IMR-90 (cell line): ENCODE data around the gene TSPEAR. TPM values are rescaled to one million over a fixed set of nuclear protein-coding genes. Genes with fewer than 3 reads are reported as not detected.

ENCODE experiments used
- ATAC-seq: fragments of 200-7000 bp; cut with Tn5 transposase; 2 replicates; pipeline ENCODE4 v1.9.1; 2020; ENCODE audit warnings: low read depth, mild to moderate bottlenecking, moderate library complexity
- BruUV-seq: library from RNA; stranded (reverse); fragments of 400-500 nt; replicated peaks from 2 replicates; lab custom pipeline; 2021; lab: Mats Ljungman, UMichigan
- CTCF ChIA-PET: fragments of 300-600 bp; formaldehyde crosslinking; extraction: SDS; loops from one replicate; lab custom pipeline; 2021; ENCODE audit warnings: antibody characterized with exemption; lab: Yijun Ruan, JAX
- POLR2A ChIA-PET: fragments of 300-600 bp; sonication (Branson Sonifier 250); formaldehyde crosslinking; loops from one replicate; lab custom pipeline; 2022; ENCODE audit warnings: antibody characterized with exemption; ENCODE audit not compliant: unreplicated experiment; lab: Charles Lee
- DNase-seq: peaks from one replicate; pipeline ENCODE4 v3.0.0; 2013
- H2AFZ ChIP-seq: replicated peaks from 2 replicates; pipeline ENCODE3; 2013; ENCODE audit warnings: low read length, mild to moderate bottlenecking; ENCODE audit not compliant: poor library complexity
- H2AK5ac ChIP-seq: 2 replicates; pipeline ENCODE4 v1.6.1; 2013; ENCODE audit warnings: low read depth, low read length, inconsistent platforms
- H2AK9ac ChIP-seq: replicated peaks from 2 replicates; pipeline ENCODE3; 2013; ENCODE audit warnings: mild to moderate bottlenecking, low read depth, low read length, moderate library complexity; ENCODE audit not compliant: poor library complexity
- H2BK120ac ChIP-seq: 2 replicates; pipeline ENCODE4 v1.6.1; 2013; ENCODE audit warnings: low read depth, low read length, inconsistent platforms
- H2BK15ac ChIP-seq: 3 replicates; pipeline ENCODE4 v1.6.1; 2013; ENCODE audit warnings: low read depth, low read length, inconsistent platforms
- H2BK20ac ChIP-seq: 2 replicates; pipeline ENCODE4 v1.6.1; 2013; ENCODE audit warnings: low read depth, mild to moderate bottlenecking, inconsistent platforms, low read length, moderate library complexity
- H2BK5ac ChIP-seq: 2 replicates; pipeline ENCODE4 v1.6.1; 2013; ENCODE audit warnings: mild to moderate bottlenecking, low read depth, low read length, inconsistent platforms; ENCODE audit not compliant: poor library complexity, severe bottlenecking
- H3K14ac ChIP-seq: replicated peaks from 2 replicates; pipeline ENCODE4 v1.6.1; 2013; ENCODE audit warnings: low read depth, low read length, inconsistent platforms
- H3K18ac ChIP-seq: 2 replicates; pipeline ENCODE4 v1.6.1; 2013; ENCODE audit warnings: low read depth, low read length, control low read depth
- H3K23ac ChIP-seq: 2 replicates; pipeline ENCODE4 v1.6.1; 2013; ENCODE audit warnings: low read depth, low read length, inconsistent platforms
- H3K27ac ChIP-seq: 2 replicates; pipeline ENCODE4 v1.5.1; 2013; ENCODE audit warnings: mild to moderate bottlenecking, control low read depth, low read length; ENCODE audit not compliant: insufficient read depth
- H3K27me3 ChIP-seq: 2 replicates; pipeline ENCODE4 v1.6.1; 2013; ENCODE audit warnings: low read length; ENCODE audit not compliant: control insufficient read depth, insufficient read depth
- H3K36me3 ChIP-seq: 2 replicates; pipeline ENCODE4 v1.6.1; 2013; ENCODE audit warnings: low read length, mixed read lengths; ENCODE audit not compliant: control insufficient read depth, insufficient read depth
- H3K4ac ChIP-seq: 2 replicates; pipeline ENCODE4 v1.6.1; 2013; ENCODE audit warnings: low read depth, low read length, inconsistent platforms
- H3K4me1 ChIP-seq: 2 replicates; pipeline ENCODE4 v1.6.1; 2013; ENCODE audit warnings: low read length, mixed read lengths; ENCODE audit not compliant: control insufficient read depth, insufficient read depth
- H3K4me2 ChIP-seq: 2 replicates; pipeline ENCODE4 v1.6.1; 2013; ENCODE audit warnings: low read depth, mild to moderate bottlenecking, control low read depth, low read length, moderate library complexity
- H3K4me3 ChIP-seq: 2 replicates; pipeline ENCODE4 v1.5.1; 2013; ENCODE audit warnings: low read depth, mild to moderate bottlenecking, control low read depth, low read length, moderate library complexity; ENCODE audit not compliant: insufficient read depth
- H3K56ac ChIP-seq: 2 replicates; pipeline ENCODE4 v1.6.1; 2013; ENCODE audit warnings: low read length, inconsistent platforms; ENCODE audit not compliant: insufficient read depth; ENCODE audit errors: extremely low read depth
- H3K79me1 ChIP-seq, 2 experiments: 2 replicates each; pipeline ENCODE4 v1.6.1; 2013; ENCODE audit warnings: low read length in 2 of 2, inconsistent platforms in 1 of 2, low read depth in 1 of 2
- H3K9ac ChIP-seq: 2 replicates; pipeline ENCODE4 v1.6.1; 2013; ENCODE audit warnings: low read depth, low read length, control low read depth
- H3K9me1 ChIP-seq: 2 replicates; pipeline ENCODE4 v1.6.1; 2013; ENCODE audit warnings: low read length, inconsistent platforms; ENCODE audit not compliant: insufficient read depth
- H3K9me3 ChIP-seq: 2 replicates; pipeline ENCODE4 v1.6.1; 2013; ENCODE audit warnings: low read length; ENCODE audit not compliant: control insufficient read depth, insufficient read depth
- H4K20me1 ChIP-seq: 2 replicates; pipeline ENCODE4 v1.6.1; 2013; ENCODE audit warnings: low read length, inconsistent platforms; ENCODE audit not compliant: insufficient read depth
- H4K5ac ChIP-seq: 2 replicates; pipeline ENCODE4 v1.6.1; 2013; ENCODE audit warnings: mild to moderate bottlenecking, low read depth, low read length, control low read depth
- H4K8ac ChIP-seq, 2 experiments: 2 replicates each; pipeline ENCODE4 v1.6.1; 2013; ENCODE audit warnings: low read depth in 2 of 2, low read length in 2 of 2, control low read depth in 1 of 2, inconsistent platforms in 1 of 2
- H4K91ac ChIP-seq: 2 replicates; pipeline ENCODE4 v1.6.1; 2013; ENCODE audit warnings: low read depth, low read length, inconsistent platforms; ENCODE audit not compliant: insufficient read depth
- BHLHE40 ChIP-seq: fragments of 150-350 bp; IDR thresholded peaks from 2 replicates; pipeline ENCODE4 v1.6.1; 2016; ENCODE audit warnings: mild to moderate bottlenecking, low read depth, low read length
- CTCF ChIP-seq: conservative IDR thresholded peaks from 2 replicates; pipeline ENCODE4 v1.5.1; 2012; ENCODE audit warnings: mild to moderate bottlenecking, low read depth, low read length, improper control_type of control experiment
- ELK1 ChIP-seq: fragments of 150-350 bp; IDR thresholded peaks from 2 replicates; pipeline ENCODE4 v1.6.1; 2016; ENCODE audit warnings: low read depth, mild to moderate bottlenecking, low read length, moderate library complexity, borderline replicate concordance
- FOS ChIP-seq: fragments of 150-350 bp; IDR thresholded peaks from 2 replicates; pipeline ENCODE4 v1.6.1; 2016; ENCODE audit warnings: low read depth, low read length
- MAFK ChIP-seq: IDR thresholded peaks from 2 replicates; pipeline ENCODE4 v1.6.1; 2012; ENCODE audit warnings: low read depth, low read length, improper control_type of control experiment
- NFE2L2 ChIP-seq: fragments of 150-350 bp; IDR thresholded peaks from 2 replicates; pipeline ENCODE4 v1.6.1; 2016; ENCODE audit warnings: low read depth, mild to moderate bottlenecking, low read length
- POLR2A ChIP-seq: IDR thresholded peaks from 2 replicates; pipeline ENCODE4 v1.6.1; 2012; ENCODE audit warnings: mild to moderate bottlenecking, low read depth, low read length
- RCOR1 ChIP-seq: IDR thresholded peaks from 2 replicates; pipeline ENCODE4 v1.6.1; 2012; ENCODE audit warnings: mild to moderate bottlenecking, low read length, improper control_type of control experiment; ENCODE audit not compliant: insufficient replicate concordance
- RFX5 ChIP-seq: IDR thresholded peaks from 2 replicates; pipeline ENCODE4 v1.8.0; 2012; ENCODE audit warnings: low read depth, mild to moderate bottlenecking, low read length, moderate library complexity
- SMC3 ChIP-seq: fragments of 150-350 bp; IDR thresholded peaks from 2 replicates; pipeline ENCODE4 v1.6.1; 2016; ENCODE audit warnings: low read depth, mild to moderate bottlenecking, antibody characterized with exemption, low read length, moderate library complexity
- USF2 ChIP-seq: fragments of 150-350 bp; IDR thresholded peaks from 2 replicates; pipeline ENCODE4 v1.6.1; 2017; ENCODE audit warnings: mild to moderate bottlenecking, antibody characterized with exemption, low read length, low read depth
- WGBS, 2 experiments: methylation state at CpG; one replicate each; pipeline versions ENCODE4 v1.1.5 to v1.1.7; 2013; ENCODE audit warnings: missing lambda C conversion rate in 2 of 2; ENCODE audit not compliant: insufficient read length in 1 of 2; ENCODE audit errors: extremely low coverage in 2 of 2; 5-methylcytosine and 5-hydroxymethylcytosine counted together
- dilution Hi-C: fragments of 300-500 bp; cut with HindIII; formaldehyde crosslinking; loops from one replicate; pipeline ENCODE4 v1.14.3; 2018; ENCODE audit warnings: low sequenced_read_pairs; ENCODE audit not compliant: unreplicated experiment
- in situ Hi-C: fragments of 300-500 bp; cut with MboI; formaldehyde crosslinking; loops from 3 replicates; pipeline ENCODE4 v1.14.3; 2019; ENCODE audit warnings: low sequenced_read_pairs, inconsistent platforms, mixed read lengths
- intact Hi-C: fragments of 100-400 bp; cut with micrococcal nuclease; formaldehyde crosslinking; loops from 2 replicates; pipeline ENCODE4 v1.10.0; 2022
- polyA plus RNA-seq, 3 experiments: library from polyadenylated mRNA; depleted of rRNA; stranded (reverse); fragments of >200 nt; gene quantifications; 2 replicates each; pipeline ENCODE4 v1.2.3, GENCODE V29; 2012; ENCODE audit warnings: low replicate concordance in 1 of 3
- total RNA-seq: library from RNA; depleted of rRNA; stranded (reverse); fragments of >200 nt; gene quantifications from 2 replicates; pipeline ENCODE4 v1.2.3, GENCODE V29; 2012

The TSPEAR gene
- total and polyA plus RNA-seq, 2 of the 4 experiments (the other 2 are of a cell fraction): not detected

DNA sequence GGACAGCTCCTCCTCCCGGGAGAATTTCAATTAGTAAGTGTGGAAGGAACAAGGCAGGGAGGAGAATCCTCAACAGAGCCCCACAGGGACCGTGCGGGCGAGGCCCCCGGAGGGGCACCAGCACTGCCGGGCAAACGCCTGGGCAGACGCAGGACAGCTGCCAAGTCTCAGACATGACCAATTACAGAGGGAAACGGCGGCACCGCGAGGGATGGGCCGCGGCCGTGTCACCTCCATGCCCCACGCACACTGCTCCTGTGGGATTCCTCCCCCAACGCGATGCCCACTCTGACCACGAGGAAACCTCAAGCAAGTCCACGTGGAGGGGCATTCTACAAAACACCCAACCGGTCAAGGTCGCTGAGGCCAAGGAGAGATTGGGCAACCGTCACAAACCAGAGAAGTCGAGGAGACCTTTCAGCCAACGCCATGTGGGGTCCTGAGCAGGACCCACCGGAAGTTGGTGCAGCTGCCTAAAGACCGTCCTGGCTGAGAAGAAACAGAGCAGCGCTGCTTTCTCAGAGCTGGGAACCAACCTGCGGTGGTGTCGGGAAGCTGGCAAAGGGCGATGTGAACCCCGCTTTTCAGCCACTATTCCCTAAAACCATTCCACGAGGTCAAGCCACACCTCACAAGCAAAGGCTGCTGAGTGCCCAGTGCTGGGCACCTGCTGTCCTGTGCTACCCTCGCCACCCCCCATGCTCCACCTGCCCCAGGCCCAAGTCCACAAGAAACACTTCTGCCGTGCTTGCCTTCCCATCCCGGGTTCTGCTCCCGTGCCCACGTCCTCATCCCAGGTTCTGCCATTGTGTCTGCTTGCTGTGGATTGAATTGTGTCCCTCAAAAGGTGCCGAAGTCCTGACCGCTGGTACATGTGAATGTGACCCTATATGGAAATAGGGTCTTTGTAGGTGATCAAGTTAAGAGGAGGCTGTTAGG lies 139.3 kb downstream of the TSPEAR start (continued):
- TF ChIP-seq ELK1: no peak
- TF ChIP-seq POLR2A: no peak

DNA sequence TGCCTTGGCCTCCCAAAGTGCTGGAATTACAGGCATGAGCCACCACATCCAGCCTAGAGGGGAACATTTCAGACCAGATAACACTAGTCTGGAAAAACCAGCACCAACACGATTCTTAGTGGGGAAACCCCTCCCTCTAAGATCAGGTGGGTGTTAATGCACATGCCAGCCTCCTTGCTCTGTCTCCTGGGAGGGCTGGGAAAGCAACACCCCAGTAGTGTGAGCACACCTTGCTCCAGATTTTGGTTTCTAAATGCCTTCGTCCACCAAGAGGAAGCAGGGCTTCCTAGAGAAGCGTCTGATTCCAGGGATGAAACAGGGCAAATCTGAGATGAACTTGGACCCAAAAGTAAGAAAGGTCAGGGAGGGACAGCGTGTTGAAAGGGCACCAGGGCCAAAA lies 140.1 kb downstream of the TSPEAR start:
- no peaks in the 10 kb centered on the region for H4K20me1 ChIP-seq
- no peaks in the 10 kb centered on the region for H3K9me1 ChIP-seq
- peaks cover 3% of the 10 kb centered on the region; the same call in 1 of the 2 replicates for H3K27me3 ChIP-seq
- H2AK9ac ChIP-seq: no peak overlapping the region
- ATAC-seq: no peak
- peaks cover 4% of the 10 kb centered on the region for H3K9me3 ChIP-seq
- no peak overlapping the region for H3K14ac ChIP-seq
- no peak for DNase-seq
- H3K4ac ChIP-seq: no peak overlapping the region
- in situ Hi-C loops (no loop called here), intact Hi-C loops (no loop called here), dilution Hi-C loops (no loop called here)
- H4K91ac ChIP-seq: no peak overlapping the region
- no peak overlapping the region for H3K4me3 ChIP-seq
- no peak overlapping the region for H3K4me2 ChIP-seq
- H3K56ac ChIP-seq: no peak overlapping the region
- no peak overlapping the region for H2AFZ ChIP-seq
- no peak overlapping the region for H2BK15ac ChIP-seq
- BruUV-seq: no TSS peak
- ChIA-PET CTCF (no interaction called here), POLR2A (no interaction called here)
- H2BK5ac ChIP-seq: no peak overlapping the region
- no peak overlapping the region for H2AK5ac ChIP-seq
- H3K9ac ChIP-seq: no peak overlapping the region
- H2BK20ac ChIP-seq: no peak overlapping the region
- TF ChIP-seq USF2 (no peak), RCOR1 (no peak), POLR2A (no peak), RFX5 (no peak), CTCF (no peak), NFE2L2 (no peak), MAFK (no peak), FOS (no peak), SMC3 (no peak), BHLHE40 (no peak)
- no peak overlapping the region for H4K8ac ChIP-seq
- no peaks in the 10 kb centered on the region for H3K4me1 ChIP-seq
- H3K36me3 ChIP-seq: no peaks in the 10 kb centered on the region
- no peak overlapping the region for H3K18ac ChIP-seq
- WGBS, 2 experiments: no CpG with 5 or more reads among the region's 4 CpGs
- no peak overlapping the region for H3K23ac ChIP-seq
- no peaks in the 10 kb centered on the region for H3K79me1 ChIP-seq
- H2BK120ac ChIP-seq: no peak overlapping the region
- H4K5ac ChIP-seq: no peak overlapping the region
- H3K27ac ChIP-seq: no peak overlapping the region
